Endothelial cell of umbilical vein (primary cell): Measurements from ENCODE around the gene RAD50. TPM values are rescaled to one million over a fixed set of nuclear protein-coding genes. Genes with fewer than 3 reads are reported as not detected.

ENCODE experiments used
- BruUV-seq: library from RNA; stranded (reverse); fragments of 400-500 nt; replicated peaks from 2 replicates; lab custom pipeline; 2021; lab: Mats Ljungman, UMichigan
- CTCF ChIA-PET: fragments of 300-600, 350-600 bp; sonication (Branson Sonifier 250); formaldehyde crosslinking; loops from one replicate; lab custom pipeline; 2021; ENCODE audit warnings: antibody characterized with exemption, inconsistent platforms; lab: Charles Lee
- POLR2A ChIA-PET: fragments of 300-600, 350-600 bp; sonication (Branson Sonifier 250); formaldehyde crosslinking; loops from one replicate; lab custom pipeline; 2021; ENCODE audit warnings: antibody characterized with exemption, inconsistent platforms; lab: Charles Lee
- DNase-seq: peaks from one replicate; pipeline ENCODE4 v3.0.0-alpha.2; 2011; ENCODE audit warnings: low read depth, low spot score
- FAIRE-seq: peaks from 2 replicates; lab custom pipeline; 2011; peaks lifted over from hg19 to GRCh38; lab: Jason Lieb, UNC
- H2AFZ ChIP-seq: 2 replicates; pipeline ENCODE4 v1.6.0; 2012; ENCODE audit warnings: low read depth, low read length, control low read depth, inconsistent platforms
- H3K27ac ChIP-seq: 2 replicates; pipeline ENCODE4 v1.5.1; 2011; ENCODE audit warnings: low read depth, mild to moderate bottlenecking, control low read depth, low read length, moderate library complexity; ENCODE audit not compliant: insufficient read depth
- H3K27me3 ChIP-seq, 2 experiments: 2 replicates each; pipeline versions ENCODE4 v1.6.0 to v1.6.1; 2011; ENCODE audit warnings: low read length in 2 of 2, mixed read lengths in 1 of 2; ENCODE audit not compliant: control insufficient read depth in 2 of 2, insufficient read depth in 2 of 2
- H3K36me3 ChIP-seq, 2 experiments: 2 replicates in 1 of 2; 3 replicates in 1 of 2; pipeline ENCODE4 v1.5.1; 2011; ENCODE audit warnings: low read length in 2 of 2, mild to moderate bottlenecking in 1 of 2, moderate library complexity in 1 of 2; ENCODE audit not compliant: control insufficient read depth in 2 of 2, insufficient read depth in 2 of 2; ENCODE audit errors: extremely low read depth in 1 of 2
- H3K4me1 ChIP-seq: 3 replicates; pipeline ENCODE4 v1.5.1; 2011; ENCODE audit warnings: mild to moderate bottlenecking, low read length; ENCODE audit not compliant: control insufficient read depth, insufficient read depth; ENCODE audit errors: extremely low read depth
- H3K4me2 ChIP-seq: 2 replicates; pipeline ENCODE4 v1.6.1; 2011; ENCODE audit warnings: low read length, control low read depth, mixed read lengths; ENCODE audit not compliant: insufficient read depth
- H3K4me3 ChIP-seq, 3 experiments: fragments of 200-600 bp in 1 of 3; sonication (generic), shearing (Covaris generic) in 1 of 3; replicated peaks in 1 of 3; 2 replicates each; pipeline ENCODE4 v1.5.1; 2011 to 2016; ENCODE audit warnings: control low read depth in 3 of 3, low read length in 3 of 3, mild to moderate bottlenecking in 2 of 3, inconsistent platforms in 1 of 3, low read depth in 1 of 3, moderate library complexity in 1 of 3; ENCODE audit not compliant: insufficient read depth in 1 of 3
- H3K79me2 ChIP-seq: 2 replicates; pipeline ENCODE4 v1.6.0; 2012; ENCODE audit warnings: low read length, inconsistent platforms; ENCODE audit not compliant: control insufficient read depth, insufficient read depth
- H3K9ac ChIP-seq: replicated peaks from 2 replicates; pipeline ENCODE3; 2011; ENCODE audit warnings: low read length, control low read depth; ENCODE audit not compliant: insufficient read depth; ENCODE audit errors: extremely low read depth
- H3K9me1 ChIP-seq: replicated peaks from 3 replicates; pipeline ENCODE4 v1.6.0; 2011; ENCODE audit warnings: mild to moderate bottlenecking, low read length; ENCODE audit not compliant: control insufficient read depth, insufficient read depth; ENCODE audit errors: extremely low read depth
- H3K9me3 ChIP-seq: replicated peaks from 2 replicates; pipeline ENCODE4 v1.5.1; 2012; ENCODE audit warnings: low read length, inconsistent platforms; ENCODE audit not compliant: control insufficient read depth, insufficient read depth
- H4K20me1 ChIP-seq: replicated peaks from 2 replicates; pipeline ENCODE3; 2011; ENCODE audit warnings: mild to moderate bottlenecking, low read length; ENCODE audit not compliant: control insufficient read depth, insufficient read depth; ENCODE audit errors: extremely low read depth
- CTCF ChIP-seq, 2 donors: IDR thresholded peaks; 1 replicate in 1 of 2; 2 replicates in 1 of 2; pipeline ENCODE4 v1.5.1; 2011; ENCODE audit warnings: low read length in 2 of 2, mild to moderate bottlenecking in 2 of 2, moderate library complexity in 2 of 2, control low read depth in 1 of 2, inconsistent platforms in 1 of 2, low read depth in 1 of 2; ENCODE audit not compliant: insufficient read depth in 1 of 2; ENCODE audit errors: extremely low read depth in 1 of 2
- FOS ChIP-seq: IDR thresholded peaks from 2 replicates; pipeline ENCODE4 v1.6.1; 2011; ENCODE audit warnings: mild to moderate bottlenecking, low read length, moderate library complexity, borderline replicate concordance; ENCODE audit not compliant: insufficient read depth
- JUN ChIP-seq: IDR thresholded peaks from 2 replicates; pipeline ENCODE4 v1.6.1; 2011; ENCODE audit warnings: borderline replicate concordance, low read depth; ENCODE audit not compliant: insufficient read length, insufficient read depth
- MAX ChIP-seq: IDR thresholded peaks from 2 replicates; pipeline ENCODE4 v1.6.1; 2011; ENCODE audit not compliant: insufficient read depth, insufficient read length
- MYC ChIP-seq: IDR thresholded peaks from one replicate; pipeline ENCODE4 v1.6.1; 2011; ENCODE audit warnings: mild to moderate bottlenecking, low read depth, low read length
- POLR2A ChIP-seq: IDR thresholded peaks from 2 replicates; pipeline ENCODE4 v1.6.1; 2012; ENCODE audit warnings: low read depth, mild to moderate bottlenecking, control low read depth, low read length
- POLR2AphosphoS5 ChIP-seq: IDR thresholded peaks from 2 replicates; pipeline ENCODE4 v1.6.1; 2012; ENCODE audit warnings: low read depth, mild to moderate bottlenecking, control low read depth, low read length, moderate library complexity; ENCODE audit not compliant: insufficient read depth
- dilution Hi-C: fragments of 300-500 bp; cut with MboI; formaldehyde crosslinking; loops from one replicate; pipeline ENCODE4 v1.15.0; 2019; ENCODE audit warnings: low sequenced_read_pairs; ENCODE audit not compliant: extremely low pct_ligation_motif_present
- intact Hi-C: fragments of 100-400 bp; cut with micrococcal nuclease; formaldehyde crosslinking; loops from one replicate; pipeline ENCODE4 v1.10.0; 2022
- polyA plus RNA-seq, 4 experiments: library from polyadenylated mRNA; depleted of rRNA in 3 of 4; stranded (reverse) in 3 of 4; unstranded in 1 of 4; fragments of >200 nt; gene quantifications; 2 replicates each; pipeline versions ENCODE4 v1.2.1 to v1.2.3, GENCODE V29; 2011 to 2012; ENCODE audit warnings: missing spikeins in 1 of 4
- total RNA-seq: library from RNA; stranded (reverse); gene quantifications from 2 replicates; pipeline ENCODE4 v1.2.3, GENCODE V29; 2021

RAD50 gene
- total and polyA plus RNA-seq, 2 donors (not counting 3 experiments of a cell fraction or from before 2014, with no cell fraction given), result 6.1 to 20.4 TPM

GRCh38 chr5:132659598-132660493 lies 103.1 kb downstream of the RAD50 start:
- H3K9me3 ChIP-seq, result no peaks in the 10 kb centered on the region
- H2AFZ ChIP-seq, result no peak overlapping the region
- no peaks in the 10 kb centered on the region for H3K36me3 ChIP-seq
- H3K9me1 ChIP-seq, result no peaks in the 10 kb centered on the region
- ChIA-PET CTCF (interaction anchor here (0.7 to 1.1 kb wide), 3 partner anchors 10 to 160 kb away, joined by 3 read pairs; no protein-coding TSS in a partner anchor), POLR2A (no interaction called here)
- TF ChIP-seq CTCF (IDR thresholded peaks at IDR 0.05; ENCODE audit: extremely low read depth in 1 of 2, insufficient read depth in 1 of 2, low read depth in 1 of 2, low read length in 2 of 2), result no peak
- no peak for TF ChIP-seq JUN
- no peak for TF ChIP-seq FOS
- TF ChIP-seq POLR2AphosphoS5, result no peak
- TF ChIP-seq MAX, result no peak
- TF ChIP-seq POLR2A, result no peak
- TF ChIP-seq MYC, result no peak
- no peak for FAIRE-seq
- no TSS peak for BruUV-seq
- no peak overlapping the region for H3K9ac ChIP-seq
- peaks cover 9% of the 10 kb centered on the region for H3K4me1 ChIP-seq
- no peaks in the 10 kb centered on the region for H3K79me2 ChIP-seq
- H3K27me3 ChIP-seq, result peaks cover 0 to 4% of the 10 kb centered on the region in 2 experiments
- no peak overlapping the region for H3K4me3 ChIP-seq
- dilution Hi-C loops (no loop called here), intact Hi-C loops (loop anchor here (5.0 kb wide), 1 partner anchor 273 kb away; no protein-coding TSS in a partner anchor)
- no peaks in the 10 kb centered on the region for H4K20me1 ChIP-seq
- no peak overlapping the region for H3K4me2 ChIP-seq
- no peak overlapping the region for H3K27ac ChIP-seq
- DNase-seq, result no peak
